Measurements from ENCODE around the gene IL31. TPM values are rescaled to one million over a fixed set of nuclear protein-coding genes. Genes with fewer than 3 reads are reported as not detected.

The IL31 gene
- total and polyA plus RNA-seq, 4 donors: not detected

- Histone ChIP-seq H3K27ac (ENCODE audit: low read depth in 1 of 2, low read length in 1 of 2) (no peak overlapping the region), H3K4me1 (ENCODE audit: control insufficient read depth in 5 of 5, insufficient read depth in 5 of 5, low read length in 5 of 5) (peaks cover 0 to 9% (median 7%) of the 10 kb centered on the region in 5 donors), H3K4me3 (no peak overlapping the region), H3K27me3 (ENCODE audit: control insufficient read depth in 3 of 3, insufficient read depth in 3 of 3, low read length in 2 of 3) (no peaks in the 10 kb centered on the region), H3K9me3 (ENCODE audit: control insufficient read depth in 4 of 4, insufficient read depth in 3 of 4, low read length in 3 of 4) (no peaks in the 10 kb centered on the region), H3K9ac (ENCODE audit: insufficient read depth in 1 of 2, low read length in 2 of 2) (no peak overlapping the region), H3K36me3 (ENCODE audit: control insufficient read depth in 4 of 4, insufficient read depth in 4 of 4, low read length in 4 of 4) (peaks cover 0 to 32% (median 28%) of the 10 kb centered on the region in 4 donors)
- TF ChIP-seq CTCF (IDR thresholded peaks at IDR 0.05; ENCODE audit: control extremely low read depth, extremely low read depth): no peak
- WGBS, 2 donors: 94 to 96% methylated on average over 23 of the region's 23 CpGs
- DNase-seq: no peak
- ATAC-seq (ENCODE audit: insufficient read depth, low FRiP score): no peak
These were observed 28.3 kb downstream of the IL31 start for GRCh38 chr12:122145505-122146330.

- Histone ChIP-seq H3K4me3 (no peak overlapping the region), H3K27me3 (ENCODE audit: control insufficient read depth in 3 of 3, insufficient read depth in 3 of 3, low read length in 2 of 3) (no peaks in the 10 kb centered on the region), H3K4me1 (ENCODE audit: control insufficient read depth in 5 of 5, insufficient read depth in 5 of 5, low read length in 5 of 5) (peaks cover 0 to 9% (median 7%) of the 10 kb centered on the region in 5 donors), H3K27ac (ENCODE audit: low read depth in 1 of 2, low read length in 1 of 2) (no peak overlapping the region), H3K9me3 (ENCODE audit: control insufficient read depth in 4 of 4, insufficient read depth in 3 of 4, low read length in 3 of 4) (no peaks in the 10 kb centered on the region), H3K36me3 (ENCODE audit: control insufficient read depth in 4 of 4, insufficient read depth in 4 of 4, low read length in 4 of 4) (peaks cover 0 to 35% (median 31%) of the 10 kb centered on the region in 4 donors), H3K9ac (ENCODE audit: insufficient read depth in 1 of 2, low read length in 2 of 2) (no peak overlapping the region)
- no peak for ATAC-seq (ENCODE audit: insufficient read depth, low FRiP score)
- no peak for TF ChIP-seq CTCF (IDR thresholded peaks at IDR 0.05; ENCODE audit: control extremely low read depth, extremely low read depth)
- DNase-seq: no peak
- WGBS, 2 donors: 96% methylated on average over 12 of the region's 12 CpGs
These were observed 29.1 kb downstream of the IL31 start for GRCh38 chr12:122144885-122145284.

GRCh38 chr12:122142857-122143256, 31.2 kb downstream of the IL31 start:
- Histone ChIP-seq H3K36me3 (ENCODE audit: control insufficient read depth in 4 of 4, insufficient read depth in 4 of 4, low read length in 4 of 4) (peaks cover 0 to 50% (median 35%) of the 10 kb centered on the region in 4 donors), H3K4me3 (no peak overlapping the region), H3K9me3 (ENCODE audit: control insufficient read depth in 4 of 4, insufficient read depth in 3 of 4, low read length in 3 of 4) (no peaks in the 10 kb centered on the region), H3K27ac (ENCODE audit: low read depth in 1 of 2, low read length in 1 of 2) (no peak overlapping the region), H3K4me1 (ENCODE audit: control insufficient read depth in 5 of 5, insufficient read depth in 5 of 5, low read length in 5 of 5) (peaks cover 0 to 6% (median 0%) of the 10 kb centered on the region in 5 donors), H3K9ac (ENCODE audit: insufficient read depth in 1 of 2, low read length in 2 of 2) (no peak overlapping the region), H3K27me3 (ENCODE audit: control insufficient read depth in 3 of 3, insufficient read depth in 3 of 3, low read length in 2 of 3) (no peaks in the 10 kb centered on the region)
- 42 to 64% methylated on average over 6 of the region's 6 CpGs for WGBS, 2 donors
- no peak for ATAC-seq (ENCODE audit: insufficient read depth, low FRiP score)
- DNase-seq: no peak
- no peak for TF ChIP-seq CTCF (IDR thresholded peaks at IDR 0.05; ENCODE audit: control extremely low read depth, extremely low read depth)

All from lung (tissue), 12 donors.